Astrocyte (in vitro differentiated cells and primary cell): ENCODE data around the gene PDE1A.

Experiments used
- EZH2 ChIP-seq: IDR thresholded peaks from 2 replicates; pipeline ENCODE4 v1.6.1; 2012; ENCODE audit warnings: mild to moderate bottlenecking, low read length, inconsistent platforms; ENCODE audit not compliant: insufficient read depth
- TF ChIP-seq, protein P1 (sequence below): IDR thresholded peaks from 2 replicates; pipeline ENCODE4 v1.5.1; 2011; ENCODE audit warnings: low read depth, mild to moderate bottlenecking, inconsistent platforms, low read length, moderate library complexity; ENCODE audit not compliant: insufficient read depth

DNA sequence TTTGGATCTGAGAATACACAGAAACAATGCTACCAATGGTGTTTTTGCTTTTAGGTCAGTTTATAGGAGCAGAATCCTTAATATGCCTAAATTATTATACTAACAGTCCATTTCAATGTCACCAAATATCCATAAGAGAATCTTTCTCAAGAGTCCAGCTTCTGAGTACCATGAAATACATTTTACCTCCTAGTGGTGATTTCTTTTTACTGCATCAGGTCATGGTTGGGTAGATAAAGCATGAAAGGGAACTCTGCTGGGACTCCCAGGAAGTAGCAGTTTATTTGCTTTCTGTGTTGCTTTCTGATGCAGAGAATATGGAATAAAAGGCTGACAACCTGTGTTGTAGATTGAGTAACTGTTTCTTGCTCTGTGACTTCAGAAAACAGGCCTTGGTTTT, 325.6 kb downstream of the PDE1A start:
- TF ChIP-seq EZH2 = no peak
- TF ChIP-seq, protein P1, sequence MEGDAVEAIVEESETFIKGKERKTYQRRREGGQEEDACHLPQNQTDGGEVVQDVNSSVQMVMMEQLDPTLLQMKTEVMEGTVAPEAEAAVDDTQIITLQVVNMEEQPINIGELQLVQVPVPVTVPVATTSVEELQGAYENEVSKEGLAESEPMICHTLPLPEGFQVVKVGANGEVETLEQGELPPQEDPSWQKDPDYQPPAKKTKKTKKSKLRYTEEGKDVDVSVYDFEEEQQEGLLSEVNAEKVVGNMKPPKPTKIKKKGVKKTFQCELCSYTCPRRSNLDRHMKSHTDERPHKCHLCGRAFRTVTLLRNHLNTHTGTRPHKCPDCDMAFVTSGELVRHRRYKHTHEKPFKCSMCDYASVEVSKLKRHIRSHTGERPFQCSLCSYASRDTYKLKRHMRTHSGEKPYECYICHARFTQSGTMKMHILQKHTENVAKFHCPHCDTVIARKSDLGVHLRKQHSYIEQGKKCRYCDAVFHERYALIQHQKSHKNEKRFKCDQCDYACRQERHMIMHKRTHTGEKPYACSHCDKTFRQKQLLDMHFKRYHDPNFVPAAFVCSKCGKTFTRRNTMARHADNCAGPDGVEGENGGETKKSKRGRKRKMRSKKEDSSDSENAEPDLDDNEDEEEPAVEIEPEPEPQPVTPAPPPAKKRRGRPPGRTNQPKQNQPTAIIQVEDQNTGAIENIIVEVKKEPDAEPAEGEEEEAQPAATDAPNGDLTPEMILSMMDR = peak; percentile 15
